D721Med (cell line): ENCODE data around the gene AKAP1.

ENCODE experiments used
- DNase-seq: peaks from one replicate; pipeline ENCODE4 v3.0.0; 2011; ENCODE audit warnings: low spot score; ENCODE audit not compliant: insufficient read length
- FAIRE-seq: peaks from 2 replicates; lab custom pipeline; 2011; peaks lifted over from hg19 to GRCh38; lab: Jason Lieb, UNC
- TF ChIP-seq, protein P1 (sequence below): IDR thresholded peaks from 2 replicates; pipeline ENCODE4 v1.5.1; 2012; ENCODE audit warnings: mild to moderate bottlenecking, control low read depth; ENCODE audit not compliant: insufficient read depth; ENCODE audit errors: missing control alignments

The AKAP1 gene

GRCh38 chr17:57062865-57063264 lies 22.2 kb upstream of the AKAP1 start:
- FAIRE-seq (no peak), DNase-seq (no peak)
- TF ChIP-seq, protein P1, sequence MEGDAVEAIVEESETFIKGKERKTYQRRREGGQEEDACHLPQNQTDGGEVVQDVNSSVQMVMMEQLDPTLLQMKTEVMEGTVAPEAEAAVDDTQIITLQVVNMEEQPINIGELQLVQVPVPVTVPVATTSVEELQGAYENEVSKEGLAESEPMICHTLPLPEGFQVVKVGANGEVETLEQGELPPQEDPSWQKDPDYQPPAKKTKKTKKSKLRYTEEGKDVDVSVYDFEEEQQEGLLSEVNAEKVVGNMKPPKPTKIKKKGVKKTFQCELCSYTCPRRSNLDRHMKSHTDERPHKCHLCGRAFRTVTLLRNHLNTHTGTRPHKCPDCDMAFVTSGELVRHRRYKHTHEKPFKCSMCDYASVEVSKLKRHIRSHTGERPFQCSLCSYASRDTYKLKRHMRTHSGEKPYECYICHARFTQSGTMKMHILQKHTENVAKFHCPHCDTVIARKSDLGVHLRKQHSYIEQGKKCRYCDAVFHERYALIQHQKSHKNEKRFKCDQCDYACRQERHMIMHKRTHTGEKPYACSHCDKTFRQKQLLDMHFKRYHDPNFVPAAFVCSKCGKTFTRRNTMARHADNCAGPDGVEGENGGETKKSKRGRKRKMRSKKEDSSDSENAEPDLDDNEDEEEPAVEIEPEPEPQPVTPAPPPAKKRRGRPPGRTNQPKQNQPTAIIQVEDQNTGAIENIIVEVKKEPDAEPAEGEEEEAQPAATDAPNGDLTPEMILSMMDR, result no peak

- no peak for FAIRE-seq
- TF ChIP-seq, protein P1, result no peak
- no peak for DNase-seq
These were observed 17.9 kb upstream of the AKAP1 start for GRCh38 chr17:57067162-57067561.

GRCh38 chr17:57067781-57068180 lies 17.3 kb upstream of the AKAP1 start:
- TF ChIP-seq, protein P1, result no peak
- FAIRE-seq (no peak), DNase-seq (no peak)

- FAIRE-seq (no peak), DNase-seq (no peak)
- TF ChIP-seq, protein P1, result no peak
These were observed 16.8 kb upstream of the AKAP1 start for GRCh38 chr17:57068222-57068658.

DNA sequence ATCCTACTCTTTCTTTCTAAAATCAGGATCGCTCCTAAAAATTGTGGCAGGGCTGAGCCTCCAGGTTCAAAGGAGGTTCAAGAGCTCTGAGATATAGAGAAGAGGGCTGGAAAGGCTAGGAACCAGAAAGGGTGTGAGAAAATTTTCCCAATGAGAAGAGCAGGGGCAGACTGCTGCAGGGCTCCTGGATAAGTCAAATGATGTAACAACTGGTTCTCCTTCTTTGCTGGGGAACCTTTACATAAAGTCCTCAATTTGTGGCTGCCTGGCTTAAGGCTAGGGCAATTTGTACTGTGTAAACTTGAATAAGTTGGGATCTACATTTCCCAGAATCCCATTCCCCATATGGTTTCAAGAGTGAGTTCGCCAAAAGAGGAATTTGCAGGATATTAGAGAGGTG lies 16.3 kb upstream of the AKAP1 start:
- FAIRE-seq (no peak), DNase-seq (no peak)
- TF ChIP-seq, protein P1, result no peak

DNA sequence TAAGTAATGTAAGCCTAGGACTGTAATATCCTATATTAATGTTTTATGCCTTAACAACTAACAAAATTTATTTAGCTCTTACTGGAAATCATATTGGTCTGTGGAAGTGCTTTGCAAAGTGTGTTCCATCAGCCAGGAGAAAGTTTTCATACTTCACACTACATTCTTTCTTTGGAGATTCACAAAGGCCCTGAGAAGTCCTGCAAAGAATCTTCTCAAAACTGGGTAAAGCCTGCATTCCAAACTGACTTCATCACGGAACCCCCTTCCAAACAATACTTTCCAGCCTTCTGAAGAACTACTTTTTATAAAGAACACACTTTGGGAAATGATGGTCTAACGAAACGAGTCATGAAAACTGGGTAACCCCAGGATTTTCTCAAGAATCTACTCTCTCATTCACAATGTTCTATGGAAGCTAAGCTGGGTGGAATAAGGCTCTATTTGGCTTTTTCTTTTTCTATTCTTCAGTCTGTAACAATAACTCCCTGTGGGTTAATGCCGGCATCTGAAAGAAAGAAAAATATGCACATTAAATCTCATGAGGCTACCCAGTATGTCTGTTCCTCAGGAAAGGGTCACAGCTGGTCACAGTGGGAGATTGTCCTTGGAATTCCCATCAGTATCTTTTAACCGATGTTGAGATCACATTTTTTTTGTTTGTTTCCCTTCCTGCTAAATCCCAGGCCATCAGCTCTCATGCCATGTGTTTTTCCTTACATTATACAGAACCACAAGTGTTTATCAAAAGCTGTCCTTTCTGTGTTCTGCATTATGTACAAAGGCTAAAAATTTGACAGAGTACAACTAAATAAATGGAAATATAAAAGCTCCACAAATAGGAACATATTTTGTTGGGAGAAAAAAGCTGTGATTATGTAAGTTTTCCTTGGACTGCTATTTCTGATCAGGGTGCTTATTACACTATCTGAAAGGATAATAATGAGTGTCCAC lies 12.8 kb upstream of the AKAP1 start:
- no peak for FAIRE-seq
- DNase-seq, result no peak
- TF ChIP-seq, protein P1, result no peak

- DNase-seq (no peak), FAIRE-seq (no peak)
- TF ChIP-seq, protein P1, result no peak
These were observed 11.4 kb upstream of the AKAP1 start for GRCh38 chr17:57073626-57074025.
